Measurements from ENCODE around the gene RPS8. TPM values are rescaled to one million over a fixed set of nuclear protein-coding genes. Genes with fewer than 3 reads are reported as not detected.
A peak's percentile ranks its signal among the peaks of the same experiment; 100 is the strongest.

RPS8 gene
- total and polyA plus RNA-seq, 2 of the 8 experiments (the other 6 are each of a cell fraction or from before 2014, with no cell fraction given): 2,261 to 2,407 TPM

GRCh38 chr1:44807364-44808062 lies 32.2 kb downstream of the RPS8 start (continued):
- TF ChIP-seq SAP30 (IDR thresholded peaks at IDR 0.05; ENCODE audit: insufficient read depth, insufficient replicate concordance, low read length) (no peak), BRCA1 (IDR thresholded peaks at IDR 0.05; ENCODE audit: low read depth, low read length) (no peak), RBBP5 (IDR thresholded peaks at IDR 0.05; ENCODE audit: borderline replicate concordance, low read depth, low read length) (0 out of 2 replicates have a peak, but pooled peaks have one; percentile 76), SIX5 (IDR thresholded peaks at IDR 0.05; ENCODE audit: low read depth, low read length) (no peak), KDM4A (IDR thresholded peaks at IDR 0.05; ENCODE audit: low read depth, low read length, severe bottlenecking) (no peak), CEBPB (IDR thresholded peaks at IDR 0.05; ENCODE audit: low read depth, low read length) (no peak), CTBP2 (IDR thresholded peaks at IDR 0.05; ENCODE audit: borderline replicate concordance, insufficient read depth, insufficient read length, low read length) (peak; percentile 55)
- TF ChIP-seq, protein P1, sequence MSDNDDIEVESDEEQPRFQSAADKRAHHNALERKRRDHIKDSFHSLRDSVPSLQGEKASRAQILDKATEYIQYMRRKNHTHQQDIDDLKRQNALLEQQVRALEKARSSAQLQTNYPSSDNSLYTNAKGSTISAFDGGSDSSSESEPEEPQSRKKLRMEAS (IDR thresholded peaks at IDR 0.05): peak; percentile 99
- TF ChIP-seq, protein P2, sequence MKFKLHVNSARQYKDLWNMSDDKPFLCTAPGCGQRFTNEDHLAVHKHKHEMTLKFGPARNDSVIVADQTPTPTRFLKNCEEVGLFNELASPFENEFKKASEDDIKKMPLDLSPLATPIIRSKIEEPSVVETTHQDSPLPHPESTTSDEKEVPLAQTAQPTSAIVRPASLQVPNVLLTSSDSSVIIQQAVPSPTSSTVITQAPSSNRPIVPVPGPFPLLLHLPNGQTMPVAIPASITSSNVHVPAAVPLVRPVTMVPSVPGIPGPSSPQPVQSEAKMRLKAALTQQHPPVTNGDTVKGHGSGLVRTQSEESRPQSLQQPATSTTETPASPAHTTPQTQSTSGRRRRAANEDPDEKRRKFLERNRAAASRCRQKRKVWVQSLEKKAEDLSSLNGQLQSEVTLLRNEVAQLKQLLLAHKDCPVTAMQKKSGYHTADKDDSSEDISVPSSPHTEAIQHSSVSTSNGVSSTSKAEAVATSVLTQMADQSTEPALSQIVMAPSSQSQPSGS (IDR thresholded peaks at IDR 0.05; ENCODE audit: low read length): peak; percentile 38
- TF ChIP-seq, protein P3, sequence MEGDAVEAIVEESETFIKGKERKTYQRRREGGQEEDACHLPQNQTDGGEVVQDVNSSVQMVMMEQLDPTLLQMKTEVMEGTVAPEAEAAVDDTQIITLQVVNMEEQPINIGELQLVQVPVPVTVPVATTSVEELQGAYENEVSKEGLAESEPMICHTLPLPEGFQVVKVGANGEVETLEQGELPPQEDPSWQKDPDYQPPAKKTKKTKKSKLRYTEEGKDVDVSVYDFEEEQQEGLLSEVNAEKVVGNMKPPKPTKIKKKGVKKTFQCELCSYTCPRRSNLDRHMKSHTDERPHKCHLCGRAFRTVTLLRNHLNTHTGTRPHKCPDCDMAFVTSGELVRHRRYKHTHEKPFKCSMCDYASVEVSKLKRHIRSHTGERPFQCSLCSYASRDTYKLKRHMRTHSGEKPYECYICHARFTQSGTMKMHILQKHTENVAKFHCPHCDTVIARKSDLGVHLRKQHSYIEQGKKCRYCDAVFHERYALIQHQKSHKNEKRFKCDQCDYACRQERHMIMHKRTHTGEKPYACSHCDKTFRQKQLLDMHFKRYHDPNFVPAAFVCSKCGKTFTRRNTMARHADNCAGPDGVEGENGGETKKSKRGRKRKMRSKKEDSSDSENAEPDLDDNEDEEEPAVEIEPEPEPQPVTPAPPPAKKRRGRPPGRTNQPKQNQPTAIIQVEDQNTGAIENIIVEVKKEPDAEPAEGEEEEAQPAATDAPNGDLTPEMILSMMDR (IDR thresholded peaks at IDR 0.05; ENCODE audit: control extremely low read depth in 1 of 3, insufficient read depth in 1 of 3, low read depth in 1 of 3, low read length in 3 of 3): no peak
